ENCODE data around the gene CPNE7. TPM values are rescaled to one million over a fixed set of nuclear protein-coding genes. Genes with fewer than 3 reads are reported as not detected.

The CPNE7 gene
- total and polyA plus RNA-seq, 2 of the 8 experiments (the other 6 are each of a cell fraction or from before 2014, with no cell fraction given) = 10.0 to 23.7 TPM

- no peak for TF ChIP-seq E2F6 (IDR thresholded peaks at IDR 0.05)
- no peak for TF ChIP-seq ZNF274 (IDR thresholded peaks at IDR 0.05; ENCODE audit: borderline replicate concordance, extremely low read depth, low read length)
- no peak for TF ChIP-seq FOSL1 (IDR thresholded peaks at IDR 0.05; ENCODE audit: insufficient read depth, low read depth, low read length)
- TF ChIP-seq KDM5A (IDR thresholded peaks at IDR 0.05; ENCODE audit: low read length) = no peak
- no peak for TF ChIP-seq TCF12 (IDR thresholded peaks at IDR 0.05; ENCODE audit: low read depth, low read length)
- peak; percentile 55 to 75 for TF ChIP-seq RAD21 (IDR thresholded peaks at IDR 0.05 in 1 of 2, conservative IDR thresholded peaks at IDR 0.05 in 1 of 2; ENCODE audit: low read depth in 2 of 2, low read length in 2 of 2)
- TF ChIP-seq RNF2 (IDR thresholded peaks at IDR 0.05; ENCODE audit: borderline replicate concordance, low read depth, low read length, missing control alignments, poor library complexity, severe bottlenecking) = no peak
- TF ChIP-seq POU5F1 (IDR thresholded peaks at IDR 0.05; ENCODE audit: low read depth, low read length) = no peak
- TF ChIP-seq JUND (IDR thresholded peaks at IDR 0.05; ENCODE audit: low read length) = no peak
- TF ChIP-seq ASH2L (IDR thresholded peaks at IDR 0.05; ENCODE audit: low read length) = no peak
- TF ChIP-seq HDAC6 (IDR thresholded peaks at IDR 0.05; ENCODE audit: low read depth, low read length) = no peak
- no peak for TF ChIP-seq RXRA (IDR thresholded peaks at IDR 0.05; ENCODE audit: insufficient read depth, low read depth, low read length)
- TF ChIP-seq EP300 (IDR thresholded peaks at IDR 0.05; ENCODE audit: borderline replicate concordance in 1 of 2, low read depth in 2 of 2, low read length in 2 of 2) = no peak
- TF ChIP-seq EZH2 (IDR thresholded peaks at IDR 0.05; ENCODE audit: low read depth, low read length, severe bottlenecking) = no peak
- TF ChIP-seq BACH1 (IDR thresholded peaks at IDR 0.05; ENCODE audit: low read length) = 0 out of 2 replicates have a peak, but pooled peaks have one; percentile 40
- no peak for TF ChIP-seq SIX5 (IDR thresholded peaks at IDR 0.05; ENCODE audit: low read depth, low read length)
- TF ChIP-seq POLR2A (IDR thresholded peaks at IDR 0.05; ENCODE audit: control extremely low read depth in 1 of 2, low read depth in 2 of 2, low read length in 2 of 2) = no peak
- TF ChIP-seq MAX (IDR thresholded peaks at IDR 0.05) = 0 out of 2 replicates have a peak, but pooled peaks have one; percentile 24
- TF ChIP-seq CEBPB (IDR thresholded peaks at IDR 0.05; ENCODE audit: low read depth, low read length) = no peak
- TF ChIP-seq NRF1 (IDR thresholded peaks at IDR 0.05; ENCODE audit: low read depth, low read length) = no peak
These were observed 40.1 kb downstream of the CPNE7 start (continued) for GRCh38 chr16:89615596-89616090.

All from H1 (cell line).